Neural progenitor cell (in vitro differentiated cells): Measurements from ENCODE around the gene RBM34.

ENCODE experiments used
- EZH2 ChIP-seq: fragments of 200-600 bp; sonication (generic); IDR thresholded peaks from 2 replicates; pipeline ENCODE4 v1.6.1; 2017; ENCODE audit warnings: antibody characterized with exemption, mild to moderate bottlenecking, moderate library complexity
- EZH2phosphoT487 ChIP-seq: fragments of 200-600 bp; sonication (generic); IDR thresholded peaks from 2 replicates; pipeline ENCODE4 v1.6.1; 2017; ENCODE audit warnings: antibody characterized with exemption
- TF ChIP-seq, protein P1 (sequence below): fragments of 200-600 bp; sonication (generic); IDR thresholded peaks from 2 replicates; pipeline ENCODE4 v1.5.1; 2017; ENCODE audit warnings: antibody characterized with exemption, mild to moderate bottlenecking

DNA sequence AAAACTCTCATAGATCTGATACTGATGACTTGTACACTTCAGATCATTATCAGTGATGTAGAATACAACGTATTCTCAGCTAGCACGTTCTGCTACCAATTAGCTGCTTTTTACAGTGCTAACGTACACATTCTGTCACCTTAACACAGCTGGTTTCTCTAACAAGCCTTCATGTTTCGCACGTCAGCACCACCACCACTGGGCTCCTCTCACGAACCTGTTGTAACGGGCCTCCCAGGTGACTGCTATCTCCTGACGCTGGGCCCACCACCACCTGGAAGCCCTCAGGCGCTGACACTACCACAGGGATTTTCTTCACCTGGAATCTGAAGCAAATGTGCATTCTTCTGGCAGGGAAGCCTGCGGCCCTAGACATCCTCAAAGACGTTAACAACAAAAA lies 52.2 kb downstream of the RBM34 start:
- no peak for TF ChIP-seq EZH2phosphoT487
- TF ChIP-seq, protein P1, sequence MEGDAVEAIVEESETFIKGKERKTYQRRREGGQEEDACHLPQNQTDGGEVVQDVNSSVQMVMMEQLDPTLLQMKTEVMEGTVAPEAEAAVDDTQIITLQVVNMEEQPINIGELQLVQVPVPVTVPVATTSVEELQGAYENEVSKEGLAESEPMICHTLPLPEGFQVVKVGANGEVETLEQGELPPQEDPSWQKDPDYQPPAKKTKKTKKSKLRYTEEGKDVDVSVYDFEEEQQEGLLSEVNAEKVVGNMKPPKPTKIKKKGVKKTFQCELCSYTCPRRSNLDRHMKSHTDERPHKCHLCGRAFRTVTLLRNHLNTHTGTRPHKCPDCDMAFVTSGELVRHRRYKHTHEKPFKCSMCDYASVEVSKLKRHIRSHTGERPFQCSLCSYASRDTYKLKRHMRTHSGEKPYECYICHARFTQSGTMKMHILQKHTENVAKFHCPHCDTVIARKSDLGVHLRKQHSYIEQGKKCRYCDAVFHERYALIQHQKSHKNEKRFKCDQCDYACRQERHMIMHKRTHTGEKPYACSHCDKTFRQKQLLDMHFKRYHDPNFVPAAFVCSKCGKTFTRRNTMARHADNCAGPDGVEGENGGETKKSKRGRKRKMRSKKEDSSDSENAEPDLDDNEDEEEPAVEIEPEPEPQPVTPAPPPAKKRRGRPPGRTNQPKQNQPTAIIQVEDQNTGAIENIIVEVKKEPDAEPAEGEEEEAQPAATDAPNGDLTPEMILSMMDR: no peak
- TF ChIP-seq EZH2: no peak
